Amygdala (tissue), 56 donors: ENCODE results near the gene RAB27A.

Source experiments
- DNase-seq, 56 donors: peaks; one replicate each; lab custom pipeline; 2025; lab: John Stamatoyannopoulos, UW

The RAB27A gene

DNA sequence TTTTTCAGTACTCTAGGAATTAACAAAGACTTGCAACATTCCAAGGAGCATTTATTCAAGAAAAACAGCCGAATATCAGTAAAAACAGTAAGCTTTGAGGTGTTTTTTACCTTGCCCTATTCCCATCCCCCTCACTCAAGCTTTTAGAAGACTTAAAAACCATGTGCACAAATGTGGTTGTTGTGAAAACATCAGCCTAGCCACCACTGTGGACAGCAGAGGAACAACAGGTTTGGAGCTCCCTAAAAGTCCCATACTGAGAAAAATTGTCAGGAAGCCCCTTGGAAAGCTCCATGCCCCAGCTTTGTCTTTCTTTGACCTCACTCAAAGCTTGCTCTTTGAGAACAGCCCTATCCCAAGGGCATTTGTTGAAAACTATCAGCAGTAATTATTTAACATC lies 58.2 kb downstream of the RAB27A start:
- no peak for DNase-seq

DNA sequence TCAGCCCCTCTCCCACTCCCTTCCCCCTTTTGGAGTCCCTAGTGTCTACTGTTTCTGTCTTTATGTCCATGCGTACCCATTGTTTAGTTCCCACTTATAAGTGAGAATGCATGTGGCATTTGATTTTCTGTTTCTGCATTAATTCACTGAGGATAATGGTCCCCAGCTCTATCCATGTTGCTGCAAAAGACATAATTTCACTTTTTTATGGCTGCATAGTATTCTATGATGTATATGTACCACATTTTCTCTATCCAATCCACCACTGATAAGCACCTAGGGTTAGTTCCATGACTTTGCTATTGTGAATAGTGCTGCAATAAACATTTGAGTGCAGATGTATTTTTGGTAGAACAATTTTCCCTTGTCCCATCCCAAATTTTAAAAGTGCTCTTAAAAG lies 58.7 kb downstream of the RAB27A start:
- DNase-seq, result no peak

DNA sequence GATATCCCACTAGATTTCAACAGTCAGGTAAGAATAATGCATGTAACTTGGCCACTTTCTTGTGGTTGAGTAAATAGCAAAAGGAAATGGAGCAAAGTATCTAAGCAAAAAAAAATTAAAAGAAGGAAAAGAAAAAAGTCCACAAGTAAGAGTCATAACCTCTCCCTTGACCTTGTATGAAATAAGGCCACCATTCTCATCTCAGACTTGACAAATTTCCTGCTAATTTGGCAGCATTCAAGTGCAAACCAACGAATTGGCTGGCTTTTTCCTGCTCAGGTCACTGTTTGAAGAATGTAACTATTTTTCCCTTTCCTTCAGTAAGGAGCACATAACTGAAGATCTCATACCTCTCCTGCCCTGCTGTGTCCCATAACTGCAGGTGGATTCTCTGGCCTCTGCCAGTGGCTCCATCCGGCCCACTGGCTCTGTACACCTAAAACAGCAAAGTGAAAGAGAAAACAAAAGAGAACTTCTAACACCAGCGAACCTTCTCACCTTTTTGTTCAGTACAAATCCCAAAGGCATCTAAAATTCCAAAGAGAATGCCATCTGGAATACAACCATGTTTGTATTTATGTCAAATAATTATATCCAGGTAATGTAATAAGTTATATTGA lies 59.5 kb downstream of the RAB27A start:
- no peak for DNase-seq

DNA sequence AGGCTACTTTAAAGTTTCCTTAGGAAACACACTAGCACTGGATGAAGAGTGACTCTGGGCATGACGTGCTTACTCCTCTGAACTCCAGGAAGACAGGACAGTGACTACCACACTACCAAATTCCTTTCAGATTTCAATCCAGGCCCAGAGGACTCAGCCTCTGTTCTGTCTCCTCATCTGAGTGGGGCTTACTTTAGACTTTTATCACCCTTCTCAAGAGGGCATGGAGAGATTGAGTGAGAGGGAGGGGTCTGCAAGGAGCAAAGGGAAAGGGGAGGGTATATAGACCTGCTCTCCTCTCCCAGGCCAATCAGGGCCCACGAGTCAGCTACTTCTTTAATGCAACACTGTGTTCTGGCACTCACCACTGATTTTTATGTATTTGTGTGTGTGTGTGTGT lies 63.5 kb downstream of the RAB27A start:
- DNase-seq, result no peak

DNA sequence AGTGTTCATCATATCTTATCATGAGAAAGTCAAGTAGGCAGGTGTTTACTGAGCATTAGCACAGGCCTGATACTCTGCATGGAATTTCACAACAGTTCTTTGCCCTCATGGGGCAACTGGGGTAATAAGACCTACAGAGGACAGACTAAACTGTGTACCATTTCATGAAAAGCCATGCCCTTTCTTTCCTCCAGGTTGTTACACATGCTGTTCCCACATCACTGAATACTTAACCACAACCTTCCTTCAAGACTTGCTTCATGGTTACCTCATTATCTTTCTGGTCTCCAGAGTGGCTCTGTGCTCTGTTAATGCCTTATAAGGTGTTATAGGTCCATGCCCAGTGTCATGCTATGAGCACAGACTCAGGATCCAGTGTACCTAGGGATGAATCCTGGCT lies 64.7 kb downstream of the RAB27A start:
- no peak for DNase-seq

DNA sequence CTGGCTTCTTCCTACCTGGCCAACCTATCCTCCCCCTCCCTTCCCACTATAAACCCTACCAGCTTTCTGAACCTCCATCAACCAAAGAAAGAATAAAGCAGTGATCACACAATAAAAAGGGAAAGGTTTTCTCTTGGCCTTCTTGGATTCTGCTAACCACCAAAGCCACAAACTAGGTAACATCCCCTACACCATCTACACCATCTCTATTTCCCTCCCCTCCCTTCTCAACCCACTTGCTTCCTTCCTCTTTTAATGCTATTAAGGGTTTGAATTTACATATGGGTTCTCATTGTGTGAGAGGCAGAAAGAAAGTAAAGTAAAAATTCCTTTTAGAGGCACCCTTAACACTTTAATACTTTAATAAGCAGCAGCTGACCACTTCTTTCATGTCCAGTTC lies 67.0 kb downstream of the RAB27A start:
- DNase-seq, result no peak

DNA sequence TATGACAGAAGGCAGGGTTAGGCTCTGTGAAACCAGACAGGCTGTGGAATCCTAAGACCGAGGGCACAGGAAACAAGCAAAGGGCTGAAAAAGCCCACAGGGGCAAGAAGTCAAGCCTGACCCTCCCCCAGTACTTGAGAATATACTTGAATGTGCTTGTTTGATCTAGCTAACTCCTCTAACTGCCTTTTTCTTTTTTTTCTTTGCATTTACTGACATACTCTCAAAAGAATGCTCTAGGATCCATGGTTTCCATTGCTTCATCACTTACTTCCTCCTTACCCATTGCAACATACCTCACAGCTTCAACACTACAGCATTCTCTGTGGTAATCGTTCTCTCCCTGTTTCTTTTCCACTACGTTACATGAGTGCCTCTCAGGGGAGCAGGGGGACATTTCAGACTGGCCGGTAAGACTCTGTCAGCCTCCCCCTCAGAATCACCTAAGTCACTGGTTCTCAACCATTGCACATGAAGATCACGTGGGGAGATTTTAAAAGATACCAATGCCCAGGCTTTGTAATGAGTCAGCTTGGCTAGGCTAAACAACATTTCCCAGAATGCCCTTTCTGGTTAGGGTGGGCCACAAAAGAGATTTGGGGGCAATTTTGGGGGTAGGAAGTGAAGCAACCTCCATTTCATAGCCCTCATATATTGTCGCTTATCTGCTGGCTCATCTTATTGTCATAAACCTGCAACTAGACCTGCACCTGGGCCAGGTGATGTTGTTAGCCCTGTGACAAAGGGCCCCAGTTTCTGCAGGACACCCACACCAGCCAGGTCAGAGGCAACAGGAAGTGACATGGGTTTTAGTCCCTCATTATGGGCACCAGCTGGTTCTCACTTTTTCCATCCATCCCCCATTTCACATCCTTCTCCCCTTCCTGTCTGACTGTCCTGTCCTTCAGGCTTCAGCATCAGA lies 68.3 kb downstream of the RAB27A start:
- DNase-seq, result no peak

DNA sequence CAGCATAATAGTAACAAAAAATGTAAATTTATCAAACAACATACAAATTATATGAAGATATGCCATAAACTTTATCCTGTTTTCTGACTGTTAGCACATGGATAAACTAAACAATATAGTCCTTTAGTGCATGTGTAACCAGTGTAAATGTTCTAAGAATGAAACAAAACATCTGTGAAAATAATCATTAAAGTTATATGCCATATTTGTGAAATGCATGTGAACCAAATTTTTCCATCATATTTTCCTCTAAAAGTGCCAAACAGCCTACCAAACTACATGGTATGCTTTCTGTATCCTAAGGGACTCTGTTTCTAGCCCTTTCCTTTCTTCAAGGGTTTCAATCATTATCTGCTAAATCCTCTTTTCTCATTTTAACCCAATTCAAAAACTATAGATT lies 69.0 kb downstream of the RAB27A start:
- no peak for DNase-seq

DNA sequence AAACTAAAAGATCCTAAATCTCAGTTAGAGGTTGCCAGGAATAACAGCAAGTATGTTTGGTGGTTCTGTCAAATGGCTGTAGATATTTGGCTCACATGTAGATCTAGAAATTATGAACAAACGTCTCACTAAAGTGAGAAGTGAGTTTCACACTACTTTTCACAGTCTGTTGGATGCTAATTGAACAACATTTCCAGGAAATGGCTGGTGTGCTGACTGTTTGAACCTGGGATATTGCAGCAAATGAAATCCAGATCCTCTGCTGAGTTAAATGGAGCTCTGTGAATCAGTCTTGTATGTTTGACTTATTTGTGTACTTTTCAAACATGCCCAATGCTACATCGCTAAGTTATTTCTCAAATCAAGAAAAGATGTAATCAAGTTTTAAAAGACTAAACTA lies 71.6 kb downstream of the RAB27A start:
- no peak for DNase-seq

DNA sequence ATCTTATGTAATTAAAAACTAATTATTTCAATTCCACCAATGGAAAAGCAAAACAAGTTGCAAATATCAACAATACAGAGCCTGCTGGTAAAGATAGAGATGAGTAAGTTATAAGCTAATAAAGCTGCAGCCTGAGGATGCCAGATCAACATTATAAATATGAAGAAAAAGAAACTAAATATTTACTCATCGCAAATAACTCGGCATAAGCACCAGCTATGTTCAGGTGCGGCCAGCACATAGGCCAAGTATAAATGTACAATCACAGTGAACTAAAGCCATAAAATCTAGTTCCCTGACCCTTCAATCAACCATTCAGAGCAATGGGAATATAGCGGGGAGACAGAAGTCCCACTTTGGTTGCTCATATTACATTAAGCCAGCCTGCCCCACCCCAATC lies 85.1 kb downstream of the RAB27A start:
- no peak for DNase-seq

DNA sequence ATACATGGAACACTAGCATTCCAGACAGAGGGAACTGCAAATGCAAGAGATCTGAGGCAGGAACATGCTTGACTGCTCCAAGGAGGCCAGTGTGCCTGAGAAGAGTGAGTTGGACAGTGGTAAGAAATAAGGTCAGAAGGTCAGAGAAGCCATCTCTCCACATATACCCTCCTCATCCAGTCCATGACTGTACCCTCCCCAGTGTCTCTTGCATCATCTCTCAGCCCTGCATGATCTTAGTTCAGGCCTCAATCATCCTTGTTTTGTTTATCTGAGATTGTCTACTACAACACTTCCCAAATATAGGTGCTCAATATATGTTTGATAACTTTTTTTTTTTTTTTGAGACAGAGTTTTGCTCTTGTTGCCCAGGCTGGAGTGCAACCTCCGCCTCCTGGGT lies 87.4 kb downstream of the RAB27A start:
- no peak for DNase-seq

DNA sequence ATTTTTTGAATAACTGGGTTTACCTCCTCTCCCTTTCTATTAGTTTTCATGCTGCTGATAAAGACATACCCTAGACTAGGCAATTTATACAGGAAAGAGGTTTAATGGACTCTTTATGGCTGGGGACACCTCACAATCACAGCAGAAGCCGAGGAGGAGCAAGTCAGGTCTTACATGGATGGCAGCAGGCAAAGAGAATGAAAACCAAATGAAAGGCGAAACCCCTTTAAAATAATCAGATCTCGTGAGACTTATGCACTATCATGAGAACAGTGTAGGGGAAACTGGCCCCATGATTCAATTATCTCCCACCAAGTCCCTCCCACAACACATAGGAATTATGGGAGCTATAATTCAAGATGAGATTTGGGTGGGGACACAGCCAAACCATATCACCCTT lies 90.9 kb downstream of the RAB27A start:
- no peak for DNase-seq

DNA sequence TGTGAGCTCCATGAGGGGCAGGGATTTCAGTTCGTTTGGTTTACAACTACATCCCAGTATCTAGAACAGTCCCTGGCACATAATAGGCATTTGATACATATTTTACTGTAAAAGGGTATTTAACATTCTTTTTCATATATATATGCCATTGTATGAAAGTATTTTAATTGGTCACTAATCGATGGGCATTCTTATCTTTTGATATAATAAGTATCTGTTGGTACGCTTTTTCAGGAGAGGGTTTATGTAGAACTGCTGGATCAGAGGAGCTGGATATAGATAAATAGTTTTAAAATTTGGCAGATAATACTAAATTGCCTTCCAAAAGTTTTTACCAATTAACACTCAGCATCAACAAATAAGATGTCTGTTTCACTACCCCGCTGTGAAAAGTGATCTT lies 91.9 kb downstream of the RAB27A start:
- no peak for DNase-seq

DNA sequence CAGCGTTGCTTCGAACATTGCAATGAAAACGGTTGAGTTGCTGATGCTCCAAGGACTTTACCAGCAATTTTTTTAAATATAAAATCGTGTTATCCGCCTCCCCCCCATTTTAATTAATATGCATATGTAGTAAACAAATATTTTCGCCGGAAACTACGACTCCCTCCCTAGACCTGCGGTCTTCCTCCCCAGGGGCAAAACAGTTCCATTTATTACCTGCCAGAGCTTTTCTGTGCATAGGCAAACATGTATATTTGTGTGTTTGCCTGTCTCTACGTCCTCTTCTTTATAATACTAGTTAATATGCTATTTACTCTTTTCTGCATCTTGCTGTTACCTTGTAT lies 92.3 kb downstream of the RAB27A start:
- no peak for DNase-seq

DNA sequence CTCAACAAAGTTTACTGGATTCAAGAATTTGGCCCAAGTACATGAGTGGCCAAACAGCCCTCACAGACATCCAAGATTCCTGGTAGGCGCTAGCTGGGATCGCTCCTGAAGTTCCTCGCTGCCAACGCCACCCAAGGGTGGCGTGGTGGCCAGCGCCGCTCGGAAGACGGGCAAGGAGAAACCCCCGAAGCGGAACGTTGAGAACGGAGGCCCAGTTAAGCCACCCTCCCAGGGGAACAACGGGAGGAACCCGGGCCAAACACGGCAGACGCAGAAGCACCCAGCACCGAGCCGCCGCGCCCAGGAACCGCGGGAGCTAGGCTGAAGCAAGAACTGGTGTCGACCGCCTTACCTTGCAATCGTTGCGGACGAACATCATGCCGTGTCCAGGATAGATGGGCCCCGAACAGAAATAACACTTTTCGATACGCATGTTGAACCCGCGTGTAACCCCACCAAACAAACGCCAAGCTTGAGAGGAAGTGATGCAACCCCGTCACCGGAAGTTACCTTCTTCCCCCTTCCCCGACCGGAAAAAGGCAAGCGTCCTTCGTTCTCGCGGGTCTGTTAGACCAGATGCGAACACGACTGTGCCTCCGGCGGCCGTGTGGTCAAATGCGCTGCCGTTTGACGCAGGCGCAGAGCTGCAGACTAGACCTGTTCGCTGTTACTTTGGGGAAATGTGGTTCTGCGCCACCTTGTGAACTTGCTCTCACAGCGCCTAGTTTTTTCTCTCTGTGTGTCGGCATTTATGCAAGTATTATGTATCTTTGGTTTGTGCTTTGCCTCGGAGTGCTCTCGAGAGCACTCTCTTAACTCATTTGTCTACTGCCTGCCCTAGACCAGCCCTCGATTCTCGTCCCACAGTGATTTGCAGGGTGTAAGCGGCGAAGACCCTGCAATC lies 92.9 kb downstream of the RAB27A start, which contains the start of gene RSL24D1:
Gene RSL24D1, minus strand, starts transcription at position 484 of the 904 bp plus-strand sequence. Its CDS starts 51 bp downstream, at position 433.
- peak; percentile 63 to 98 (median 93) for DNase-seq

DNA sequence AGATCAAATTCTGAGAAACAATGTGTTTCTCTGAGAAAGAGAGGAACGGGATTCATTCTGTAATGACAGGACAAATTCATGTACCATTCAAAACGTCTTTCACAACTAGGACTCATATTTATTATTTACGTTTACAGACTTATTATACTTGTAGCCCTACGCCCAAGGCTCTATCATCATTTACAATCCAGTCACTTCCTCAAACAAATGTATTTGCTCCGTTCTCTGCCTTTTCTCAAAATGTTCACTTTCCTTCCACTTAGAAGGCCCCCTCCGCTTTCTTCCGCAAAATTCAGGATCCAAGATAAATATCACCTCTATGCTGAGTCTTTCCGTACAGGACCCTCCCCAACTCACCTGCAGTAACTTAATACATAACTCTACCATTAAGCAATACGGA lies 93.6 kb downstream of the RAB27A start:
- DNase-seq, result no peak

DNA sequence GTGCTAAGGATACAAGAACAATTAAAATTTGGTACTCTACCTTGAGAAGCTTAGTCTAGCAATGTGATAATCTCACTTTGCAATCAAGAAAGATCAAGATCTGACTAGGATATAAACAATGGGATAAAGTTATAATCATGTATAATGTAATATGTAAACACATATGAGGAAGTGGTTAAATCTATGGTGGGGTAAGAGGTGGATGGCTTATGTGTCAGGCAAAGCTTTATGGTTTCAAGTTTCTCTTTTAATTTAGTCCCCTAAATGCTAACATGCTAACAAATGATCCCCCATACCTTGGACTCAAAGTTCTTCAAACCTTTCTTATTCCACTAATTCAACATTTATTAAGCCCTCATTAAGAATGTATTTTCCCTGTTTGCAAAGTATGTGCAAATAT lies 95.4 kb downstream of the RAB27A start:
- DNase-seq, result no peak

DNA sequence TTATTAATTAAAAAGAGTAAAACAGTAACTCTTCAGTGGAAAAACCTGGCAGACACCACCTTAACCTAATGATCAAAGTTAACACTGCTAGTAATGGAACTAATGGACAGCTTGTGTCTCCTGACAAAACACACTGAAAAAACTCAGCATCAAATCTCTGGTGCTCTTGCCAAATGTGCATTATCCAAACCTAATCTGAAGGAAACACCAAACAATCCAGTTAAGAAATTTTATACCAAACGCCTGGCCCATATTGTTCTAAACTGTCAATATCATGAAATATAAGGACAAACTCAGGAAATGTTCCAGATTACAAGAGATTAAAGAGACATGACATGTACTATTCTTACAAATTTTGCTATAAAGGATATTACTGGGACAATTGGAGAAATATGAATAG lies 103.3 kb downstream of the RAB27A start:
- no peak for DNase-seq

DNA sequence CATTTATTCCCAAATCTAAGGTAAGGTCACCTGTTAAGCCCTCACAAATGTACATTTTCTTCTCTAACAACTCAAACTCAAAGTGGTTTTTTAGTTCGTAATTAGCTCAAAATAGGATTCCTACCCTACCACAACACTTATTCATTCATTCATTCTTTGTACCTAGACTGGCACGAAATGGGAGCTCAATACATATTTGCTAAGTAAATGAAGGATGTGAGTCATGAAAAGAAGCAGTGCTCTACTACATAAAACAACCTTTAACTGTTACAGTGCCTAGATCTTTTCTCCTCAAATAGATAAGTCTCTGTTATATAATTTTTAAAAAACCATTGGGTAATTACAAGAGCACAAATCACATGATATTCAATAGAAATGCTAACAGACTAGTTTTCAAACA lies 105.9 kb downstream of the RAB27A start:
- no peak for DNase-seq

DNA sequence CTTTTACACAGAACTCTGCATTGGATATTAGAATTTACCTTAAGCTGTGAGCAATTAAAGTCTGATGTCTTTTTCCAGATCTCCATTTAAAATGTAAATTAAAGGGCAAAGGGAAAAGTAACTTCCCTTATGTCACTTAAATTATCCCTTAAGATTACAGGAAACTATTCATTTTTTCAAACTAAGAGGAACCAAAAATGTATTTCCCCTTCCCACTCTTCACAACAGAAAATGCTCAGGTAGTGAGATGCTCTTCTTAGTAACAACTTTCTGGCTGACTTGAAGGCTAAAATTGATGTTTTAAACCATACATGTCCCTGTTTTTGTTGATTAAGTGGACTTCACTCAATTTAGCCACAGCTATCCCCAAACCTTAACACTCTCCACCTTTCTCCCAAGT lies 110.5 kb downstream of the RAB27A start:
- DNase-seq, result no peak

DNA sequence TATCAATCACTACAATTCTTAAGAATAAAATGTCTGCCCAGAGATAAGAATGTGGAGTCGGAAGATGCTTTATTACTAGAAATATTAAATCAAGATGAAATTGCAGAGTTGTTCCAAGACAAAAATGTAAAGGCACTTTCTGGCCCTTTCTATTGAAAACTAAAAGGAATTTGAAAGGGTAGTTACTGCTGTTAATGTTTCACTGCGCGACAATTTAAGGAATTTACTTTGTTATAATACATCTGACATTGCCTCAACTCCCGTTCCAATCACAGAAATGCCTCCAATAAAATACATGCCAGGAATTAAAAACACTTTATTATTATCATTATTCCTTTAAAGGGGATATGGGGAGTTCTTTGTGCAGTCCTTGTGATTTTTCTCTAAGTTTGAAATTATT lies 119.3 kb downstream of the RAB27A start:
- no peak for DNase-seq
